Parathyroid adenoma (tissue), 2 donors: ENCODE data around the gene RHBG.

Experiments
- H2AFZ ChIP-seq: fragments of 300-600 bp; sonication (generic); one replicate; pipeline ENCODE4 v1.7.0; 2017; ENCODE audit warnings: antibody characterized with exemption, mild to moderate bottlenecking
- H3K27ac ChIP-seq: fragments of 300-600 bp; sonication (generic); one replicate; pipeline ENCODE4 v1.7.0; 2017
- H3K27me3 ChIP-seq: fragments of 300-600 bp; sonication (generic); one replicate; pipeline ENCODE4 v1.7.0; 2017; ENCODE audit warnings: low read length; ENCODE audit not compliant: control insufficient read depth, insufficient read depth
- H3K36me3 ChIP-seq: fragments of 300-600 bp; sonication (generic); one replicate; pipeline ENCODE4 v1.7.0; 2017; ENCODE audit warnings: low read length; ENCODE audit not compliant: control insufficient read depth, insufficient read depth
- H3K4me1 ChIP-seq: fragments of 300-600 bp; sonication (generic); one replicate; pipeline ENCODE4 v1.7.0; 2017; ENCODE audit warnings: control low read depth
- H3K4me2 ChIP-seq: fragments of 300-600 bp; sonication (generic); one replicate; pipeline ENCODE4 v1.7.0; 2017; ENCODE audit warnings: low read length
- H3K4me3 ChIP-seq: fragments of 300-600 bp; sonication (generic); one replicate; pipeline ENCODE4 v1.7.0; 2017; ENCODE audit warnings: low read depth, low read length
- H3K79me2 ChIP-seq: fragments of 300-600 bp; sonication (generic); one replicate; pipeline ENCODE4 v1.7.0; 2017; ENCODE audit warnings: control low read depth
- H3K9ac ChIP-seq: fragments of 300-600 bp; sonication (generic); one replicate; pipeline ENCODE4 v1.7.0; 2017; ENCODE audit warnings: mild to moderate bottlenecking
- H3K9me3 ChIP-seq: fragments of 300-600 bp; sonication (generic); one replicate; pipeline ENCODE4 v1.7.0; 2017; ENCODE audit warnings: low read length; ENCODE audit not compliant: control insufficient read depth
- CTCF ChIP-seq: fragments of 300-600 bp; sonication (generic); IDR thresholded peaks from one replicate; pipeline ENCODE4 v1.7.0; 2017; ENCODE audit warnings: antibody characterized with exemption, mild to moderate bottlenecking
- donor health status: primary hyperparathyroidism.

Gene RHBG

GRCh38 chr1:156391701-156392100 is 22.7 kb downstream of the RHBG start:
- Histone ChIP-seq H3K9ac (no peak overlapping the region), H3K9me3 (no peaks in the 10 kb centered on the region)

GRCh38 chr1:156392452-156392853 is 23.4 kb downstream of the RHBG start:
- Histone ChIP-seq H3K9me3 (no peaks in the 10 kb centered on the region), H3K27ac (no peak overlapping the region), H3K36me3 (no peaks in the 10 kb centered on the region), H3K9ac (no peak overlapping the region), H3K4me3 (no peak overlapping the region), H3K4me2 (no peak overlapping the region), H3K79me2 (no peaks in the 10 kb centered on the region), H3K4me1 (no peaks in the 10 kb centered on the region), H3K27me3 (no peaks in the 10 kb centered on the region), H2AFZ (no peak overlapping the region)
- no peak for TF ChIP-seq CTCF

More at GRCh38 chr1:156391701-156392100, 22.7 kb downstream of the RHBG start:
- H3K36me3 ChIP-seq: no peaks in the 10 kb centered on the region
- no peak overlapping the region for H3K4me3 ChIP-seq
- TF ChIP-seq CTCF: no peak
- no peaks in the 10 kb centered on the region for H3K79me2 ChIP-seq
- no peak overlapping the region for H3K4me2 ChIP-seq
- H3K27me3 ChIP-seq: no peaks in the 10 kb centered on the region
- H3K4me1 ChIP-seq: no peaks in the 10 kb centered on the region
- no peak overlapping the region for H2AFZ ChIP-seq
- no peak overlapping the region for H3K27ac ChIP-seq

- no peak overlapping the region for H3K27ac ChIP-seq
- H3K36me3 ChIP-seq: no peaks in the 10 kb centered on the region
- H3K9me3 ChIP-seq: no peaks in the 10 kb centered on the region
- TF ChIP-seq CTCF: no peak
- H3K4me1 ChIP-seq: no peaks in the 10 kb centered on the region
- no peak overlapping the region for H3K4me3 ChIP-seq
- no peak overlapping the region for H3K9ac ChIP-seq
- H3K79me2 ChIP-seq: no peaks in the 10 kb centered on the region
- H2AFZ ChIP-seq: no peak overlapping the region
- no peaks in the 10 kb centered on the region for H3K27me3 ChIP-seq
- H3K4me2 ChIP-seq: no peak overlapping the region
These were observed 24.1 kb downstream of the RHBG start for GRCh38 chr1:156393095-156393494.

- no peak for TF ChIP-seq CTCF
- Histone ChIP-seq H2AFZ (no peak overlapping the region), H3K27ac (no peak overlapping the region), H3K4me3 (no peak overlapping the region), H3K27me3 (no peaks in the 10 kb centered on the region), H3K4me2 (no peak overlapping the region), H3K9ac (no peak overlapping the region), H3K9me3 (no peaks in the 10 kb centered on the region), H3K36me3 (no peaks in the 10 kb centered on the region), H3K79me2 (no peaks in the 10 kb centered on the region), H3K4me1 (no peaks in the 10 kb centered on the region)
These were observed 25.1 kb downstream of the RHBG start for GRCh38 chr1:156394082-156394481.

- TF ChIP-seq CTCF: no peak
These were observed 25.9 kb downstream of the RHBG start for GRCh38 chr1:156394835-156395461.

More at GRCh38 chr1:156394835-156395461, 25.9 kb downstream of the RHBG start:
- H3K27ac ChIP-seq: no peak overlapping the region
- H3K79me2 ChIP-seq: no peaks in the 10 kb centered on the region
- H3K9me3 ChIP-seq: no peaks in the 10 kb centered on the region
- no peaks in the 10 kb centered on the region for H3K27me3 ChIP-seq
- no peak overlapping the region for H3K9ac ChIP-seq
- H3K4me1 ChIP-seq: no peaks in the 10 kb centered on the region
- H3K4me3 ChIP-seq: no peak overlapping the region
- no peak overlapping the region for H3K4me2 ChIP-seq
- H3K36me3 ChIP-seq: no peaks in the 10 kb centered on the region
- H2AFZ ChIP-seq: no peak overlapping the region
